ENCODE measurements around the gene DICER1.

The DICER1 gene

GRCh38 chr14:95196826-95197545, 39.7 kb upstream of the DICER1 start:
- no peak for DNase-seq
- no peak overlapping the region for H3K27ac ChIP-seq (ENCODE audit: insufficient read depth, low read length, poor library complexity, severe bottlenecking)
- no peaks in the 10 kb centered on the region for H3K27me3 ChIP-seq (replicated peaks; ENCODE audit: control insufficient read depth, insufficient read depth, low read length, poor library complexity, severe bottlenecking)
- no peaks in the 10 kb centered on the region for H3K36me3 ChIP-seq (ENCODE audit: control insufficient read depth, insufficient read depth, low read length)
- no peak overlapping the region for H3K4me3 ChIP-seq (ENCODE audit: insufficient read depth, low read depth, low read length, poor library complexity, severe bottlenecking)
- no peaks in the 10 kb centered on the region for H3K9me3 ChIP-seq (ENCODE audit: control insufficient read depth, low read length)
- no peaks in the 10 kb centered on the region for H3K4me1 ChIP-seq (ENCODE audit: control insufficient read depth, insufficient read depth, low read length, poor library complexity, severe bottlenecking)

- Histone ChIP-seq H3K4me3 (ENCODE audit: insufficient read depth, low read depth, low read length, poor library complexity, severe bottlenecking) (no peak overlapping the region), H3K4me1 (ENCODE audit: control insufficient read depth, insufficient read depth, low read length, poor library complexity, severe bottlenecking) (no peaks in the 10 kb centered on the region), H3K27ac (ENCODE audit: insufficient read depth, low read length, poor library complexity, severe bottlenecking) (no peak overlapping the region), H3K9me3 (ENCODE audit: control insufficient read depth, low read length) (no peaks in the 10 kb centered on the region), H3K36me3 (ENCODE audit: control insufficient read depth, insufficient read depth, low read length) (no peaks in the 10 kb centered on the region), H3K27me3 (replicated peaks; ENCODE audit: control insufficient read depth, insufficient read depth, low read length, poor library complexity, severe bottlenecking) (no peaks in the 10 kb centered on the region)
- DNase-seq, result no peak
Measured at GRCh38 chr14:95196268-95196667, 38.9 kb upstream of the DICER1 start.

GRCh38 chr14:95195031-95195430, 37.7 kb upstream of the DICER1 start:
- no peak for DNase-seq
- H3K27ac ChIP-seq (ENCODE audit: insufficient read depth, low read length, poor library complexity, severe bottlenecking), result no peak overlapping the region
- H3K36me3 ChIP-seq (ENCODE audit: control insufficient read depth, insufficient read depth, low read length), result no peaks in the 10 kb centered on the region
- no peak overlapping the region for H3K4me3 ChIP-seq (ENCODE audit: insufficient read depth, low read depth, low read length, poor library complexity, severe bottlenecking)
- no peaks in the 10 kb centered on the region for H3K27me3 ChIP-seq (replicated peaks; ENCODE audit: control insufficient read depth, insufficient read depth, low read length, poor library complexity, severe bottlenecking)
- no peaks in the 10 kb centered on the region for H3K4me1 ChIP-seq (ENCODE audit: control insufficient read depth, insufficient read depth, low read length, poor library complexity, severe bottlenecking)
- no peaks in the 10 kb centered on the region for H3K9me3 ChIP-seq (ENCODE audit: control insufficient read depth, low read length)

GRCh38 chr14:95193081-95193480, 35.8 kb upstream of the DICER1 start:
- Histone ChIP-seq H3K4me1 (ENCODE audit: control insufficient read depth, insufficient read depth, low read length, poor library complexity, severe bottlenecking) (no peaks in the 10 kb centered on the region), H3K36me3 (ENCODE audit: control insufficient read depth, insufficient read depth, low read length) (no peaks in the 10 kb centered on the region), H3K9me3 (ENCODE audit: control insufficient read depth, low read length) (no peaks in the 10 kb centered on the region), H3K4me3 (ENCODE audit: insufficient read depth, low read depth, low read length, poor library complexity, severe bottlenecking) (no peak overlapping the region), H3K27ac (ENCODE audit: insufficient read depth, low read length, poor library complexity, severe bottlenecking) (no peak overlapping the region), H3K27me3 (replicated peaks; ENCODE audit: control insufficient read depth, insufficient read depth, low read length, poor library complexity, severe bottlenecking) (no peaks in the 10 kb centered on the region)
- no peak for DNase-seq

GRCh38 chr14:95192311-95192710, 35.0 kb upstream of the DICER1 start:
- Histone ChIP-seq H3K27me3 (replicated peaks; ENCODE audit: control insufficient read depth, insufficient read depth, low read length, poor library complexity, severe bottlenecking) (no peaks in the 10 kb centered on the region), H3K9me3 (ENCODE audit: control insufficient read depth, low read length) (no peaks in the 10 kb centered on the region), H3K4me3 (ENCODE audit: insufficient read depth, low read depth, low read length, poor library complexity, severe bottlenecking) (no peak overlapping the region), H3K4me1 (ENCODE audit: control insufficient read depth, insufficient read depth, low read length, poor library complexity, severe bottlenecking) (no peaks in the 10 kb centered on the region), H3K36me3 (ENCODE audit: control insufficient read depth, insufficient read depth, low read length) (no peaks in the 10 kb centered on the region), H3K27ac (ENCODE audit: insufficient read depth, low read length, poor library complexity, severe bottlenecking) (no peak overlapping the region)
- DNase-seq, result no peak

GRCh38 chr14:95191445-95192199, 34.3 kb upstream of the DICER1 start:
- Histone ChIP-seq H3K27me3 (replicated peaks; ENCODE audit: control insufficient read depth, insufficient read depth, low read length, poor library complexity, severe bottlenecking) (no peaks in the 10 kb centered on the region), H3K36me3 (ENCODE audit: control insufficient read depth, insufficient read depth, low read length) (no peaks in the 10 kb centered on the region), H3K4me3 (ENCODE audit: insufficient read depth, low read depth, low read length, poor library complexity, severe bottlenecking) (no peak overlapping the region), H3K27ac (ENCODE audit: insufficient read depth, low read length, poor library complexity, severe bottlenecking) (no peak overlapping the region), H3K9me3 (ENCODE audit: control insufficient read depth, low read length) (no peaks in the 10 kb centered on the region), H3K4me1 (ENCODE audit: control insufficient read depth, insufficient read depth, low read length, poor library complexity, severe bottlenecking) (no peaks in the 10 kb centered on the region)
- DNase-seq, result no peak

- Histone ChIP-seq H3K27ac (ENCODE audit: insufficient read depth, low read length, poor library complexity, severe bottlenecking) (no peak overlapping the region), H3K9me3 (ENCODE audit: control insufficient read depth, low read length) (no peaks in the 10 kb centered on the region), H3K27me3 (replicated peaks; ENCODE audit: control insufficient read depth, insufficient read depth, low read length, poor library complexity, severe bottlenecking) (no peaks in the 10 kb centered on the region), H3K4me3 (ENCODE audit: insufficient read depth, low read depth, low read length, poor library complexity, severe bottlenecking) (no peak overlapping the region), H3K36me3 (ENCODE audit: control insufficient read depth, insufficient read depth, low read length) (no peaks in the 10 kb centered on the region), H3K4me1 (ENCODE audit: control insufficient read depth, insufficient read depth, low read length, poor library complexity, severe bottlenecking) (no peaks in the 10 kb centered on the region)
- no peak for DNase-seq
Measured at GRCh38 chr14:95190857-95191256, 33.5 kb upstream of the DICER1 start.

GRCh38 chr14:95190346-95190840, 33.1 kb upstream of the DICER1 start:
- DNase-seq, result no peak
- no peaks in the 10 kb centered on the region for H3K9me3 ChIP-seq (ENCODE audit: control insufficient read depth, low read length)
- no peaks in the 10 kb centered on the region for H3K36me3 ChIP-seq (ENCODE audit: control insufficient read depth, insufficient read depth, low read length)
- no peaks in the 10 kb centered on the region for H3K4me1 ChIP-seq (ENCODE audit: control insufficient read depth, insufficient read depth, low read length, poor library complexity, severe bottlenecking)
- no peaks in the 10 kb centered on the region for H3K27me3 ChIP-seq (replicated peaks; ENCODE audit: control insufficient read depth, insufficient read depth, low read length, poor library complexity, severe bottlenecking)
- no peak overlapping the region for H3K4me3 ChIP-seq (ENCODE audit: insufficient read depth, low read depth, low read length, poor library complexity, severe bottlenecking)
- H3K27ac ChIP-seq (ENCODE audit: insufficient read depth, low read length, poor library complexity, severe bottlenecking), result no peak overlapping the region

GRCh38 chr14:95189367-95190132, 32.2 kb upstream of the DICER1 start:
- no peak for DNase-seq
- Histone ChIP-seq H3K4me1 (ENCODE audit: control insufficient read depth, insufficient read depth, low read length, poor library complexity, severe bottlenecking) (no peaks in the 10 kb centered on the region), H3K36me3 (ENCODE audit: control insufficient read depth, insufficient read depth, low read length) (no peaks in the 10 kb centered on the region), H3K27me3 (replicated peaks; ENCODE audit: control insufficient read depth, insufficient read depth, low read length, poor library complexity, severe bottlenecking) (no peaks in the 10 kb centered on the region), H3K27ac (ENCODE audit: insufficient read depth, low read length, poor library complexity, severe bottlenecking) (no peak overlapping the region), H3K4me3 (ENCODE audit: insufficient read depth, low read depth, low read length, poor library complexity, severe bottlenecking) (no peak overlapping the region), H3K9me3 (ENCODE audit: control insufficient read depth, low read length) (no peaks in the 10 kb centered on the region)

GRCh38 chr14:95188380-95188779, 31.1 kb upstream of the DICER1 start:
- Histone ChIP-seq H3K27ac (ENCODE audit: insufficient read depth, low read length, poor library complexity, severe bottlenecking) (no peak overlapping the region), H3K36me3 (ENCODE audit: control insufficient read depth, insufficient read depth, low read length) (no peaks in the 10 kb centered on the region), H3K4me3 (ENCODE audit: insufficient read depth, low read depth, low read length, poor library complexity, severe bottlenecking) (no peak overlapping the region), H3K27me3 (replicated peaks; ENCODE audit: control insufficient read depth, insufficient read depth, low read length, poor library complexity, severe bottlenecking) (no peaks in the 10 kb centered on the region), H3K9me3 (ENCODE audit: control insufficient read depth, low read length) (no peaks in the 10 kb centered on the region), H3K4me1 (ENCODE audit: control insufficient read depth, insufficient read depth, low read length, poor library complexity, severe bottlenecking) (no peaks in the 10 kb centered on the region)
- DNase-seq, result no peak

All from effector memory CD4-positive, alpha-beta T cell (primary cell).